HepG2 (cell line): Measurements from ENCODE around the gene NME4. TPM values are rescaled to one million over a fixed set of nuclear protein-coding genes. Genes with fewer than 3 reads are reported as not detected.
A peak's percentile ranks its signal among the peaks of the same experiment; 100 is the strongest.

ENCODE experiments used
- CEBPB ChIP-seq: IDR thresholded peaks from 2 replicates; pipeline ENCODE4 v1.6.1; 2011; ENCODE audit warnings: low read depth, low read length, improper control_type of control experiment, borderline replicate concordance
- DMAP1 ChIP-seq: IDR thresholded peaks from 2 replicates; pipeline ENCODE4 v1.6.1; 2016
- ELF1 ChIP-seq: sonication (generic); formaldehyde crosslinking; IDR thresholded peaks from 2 replicates; pipeline ENCODE4 v1.4.0; 2020; ENCODE audit warnings: missing genetic modification reagents
- ETV6 ChIP-seq: sonication (generic); formaldehyde crosslinking; conservative IDR thresholded peaks from 2 replicates; pipeline ENCODE4 v1.4.0; 2020; ENCODE audit warnings: missing genetic modification reagents
- FUBP1 ChIP-seq: sonication (generic); formaldehyde crosslinking; IDR thresholded peaks from 2 replicates; pipeline ENCODE4 v1.5.1; 2020; ENCODE audit warnings: missing genetic modification reagents, mild to moderate bottlenecking, borderline replicate concordance
- KDM5A ChIP-seq: fragments of 200-600 bp; sonication (generic); IDR thresholded peaks from 2 replicates; pipeline ENCODE4 v1.7.0; 2018; ENCODE audit warnings: antibody characterized with exemption, mild to moderate bottlenecking, low read length, borderline replicate concordance
- KDM5B ChIP-seq: sonication (generic); formaldehyde crosslinking; IDR thresholded peaks from 2 replicates; pipeline ENCODE4 v1.4.0; 2020; ENCODE audit warnings: missing genetic modification reagents, mild to moderate bottlenecking, borderline replicate concordance
- NR2F1 ChIP-seq, 2 experiments: fragments of 450-650 bp in 1 of 2; formaldehyde crosslinking in 1 of 2; IDR thresholded peaks; 2 replicates each; pipeline versions ENCODE4 v1.5.0 to v1.6.1; 2016 to 2020; ENCODE audit warnings: mild to moderate bottlenecking in 1 of 2, missing compliant biosample characterization in 1 of 2, missing genetic modification reagents in 1 of 2, moderate library complexity in 1 of 2
- PHF8 ChIP-seq: sonication (generic); formaldehyde crosslinking; IDR thresholded peaks from 2 replicates; pipeline ENCODE4 v1.5.0; 2020; ENCODE audit warnings: missing genetic modification reagents
- SMAD1 ChIP-seq: sonication (generic); formaldehyde crosslinking; IDR thresholded peaks from 2 replicates; pipeline ENCODE4 v1.4.0; 2020; ENCODE audit warnings: missing genetic modification reagents, low read depth, mild to moderate bottlenecking, borderline replicate concordance
- TRIM24 ChIP-seq: sonication (generic); formaldehyde crosslinking; IDR thresholded peaks from 2 replicates; pipeline ENCODE4 v1.8.0; 2022; ENCODE audit warnings: mild to moderate bottlenecking, missing genetic modification reagents
- ZBTB3 ChIP-seq: sonication (generic); formaldehyde crosslinking; IDR thresholded peaks from 2 replicates; pipeline ENCODE4 v1.4.0; 2020; ENCODE audit warnings: low read depth, mild to moderate bottlenecking, moderate library complexity, missing genetic modification reagents, borderline replicate concordance
- ZFP36L1 ChIP-seq: sonication (generic); formaldehyde crosslinking; IDR thresholded peaks from 2 replicates; pipeline ENCODE4 v1.8.0; 2022; ENCODE audit warnings: mild to moderate bottlenecking, missing genetic modification reagents, moderate library complexity
- ZFP37 ChIP-seq: sonication (generic); formaldehyde crosslinking; IDR thresholded peaks from 2 replicates; pipeline ENCODE4 v1.4.0; 2020; ENCODE audit warnings: missing genetic modification reagents, borderline replicate concordance
- ZNF335 ChIP-seq: sonication (generic); formaldehyde crosslinking; IDR thresholded peaks from 2 replicates; pipeline ENCODE4 v1.4.0; 2020; ENCODE audit warnings: missing genetic modification reagents
- ZNF484 ChIP-seq: sonication (generic); formaldehyde crosslinking; IDR thresholded peaks from 2 replicates; pipeline ENCODE4 v1.5.1; 2020; ENCODE audit warnings: mild to moderate bottlenecking, low read depth, missing genetic modification reagents, borderline replicate concordance
- ZNF556 ChIP-seq: sonication (generic); formaldehyde crosslinking; IDR thresholded peaks from 2 replicates; pipeline ENCODE4 v1.4.0; 2020; ENCODE audit warnings: mild to moderate bottlenecking, missing genetic modification reagents, borderline replicate concordance
- ZNF557 ChIP-seq: sonication (generic); formaldehyde crosslinking; IDR thresholded peaks from 2 replicates; pipeline ENCODE4 v1.4.0; 2020; ENCODE audit warnings: missing genetic modification reagents
- ZNF737 ChIP-seq: sonication (generic); formaldehyde crosslinking; IDR thresholded peaks from 2 replicates; pipeline ENCODE4 v1.5.0; 2020; ENCODE audit warnings: missing genetic modification reagents, mild to moderate bottlenecking, borderline replicate concordance
- ZSCAN31 ChIP-seq: sonication (generic); formaldehyde crosslinking; IDR thresholded peaks from 2 replicates; pipeline ENCODE4 v1.5.0; 2020; ENCODE audit warnings: low read depth, mild to moderate bottlenecking, missing genetic modification reagents
- polyA plus RNA-seq, 8 experiments: library from polyadenylated mRNA; depleted of rRNA in 3 of 8; stranded (reverse) in 7 of 8; unstranded in 1 of 8; fragments of >200 nt; fragmentation: Illumina TruSeq in 4 of 8; extraction: Trizol in 4 of 8; gene quantifications; 2 replicates each; pipeline versions ENCODE4 v1.2.1 to v1.2.3, GENCODE V29; 2011 to 2016; ENCODE audit warnings: low read depth in 4 of 8, missing spikeins in 1 of 8, mixed read lengths in 1 of 8; ENCODE audit not compliant: insufficient read depth in 1 of 8
- total RNA-seq, 5 experiments: library from RNA; depleted of rRNA; stranded (reverse); fragments of >200 nt; fragmentation: Illumina TruSeq; extraction: Trizol; gene quantifications; 2 replicates each; pipeline ENCODE4 v1.2.3, GENCODE V29; 2016; ENCODE audit warnings: low read depth in 1 of 5
- TF ChIP-seq, protein P1 (sequence below): sonication (generic); formaldehyde crosslinking; IDR thresholded peaks from 2 replicates; pipeline ENCODE4 v1.4.0; 2020; ENCODE audit warnings: missing genetic modification reagents
- TF ChIP-seq, protein P2 (sequence below): sonication (generic); formaldehyde crosslinking; IDR thresholded peaks from 2 replicates; pipeline ENCODE4 v1.4.0; 2020; ENCODE audit warnings: missing genetic modification reagents

The NME4 gene
- total and polyA plus RNA-seq, 2 of the 13 experiments (the other 11 are each of a cell fraction or from before 2014, with no cell fraction given), result 121 to 263 TPM

GRCh38 chr16:425082-425718 lies 28.2 kb downstream of the NME4 start, which contains the start of gene RAB11FIP3 (continued):
- TF ChIP-seq, protein P1, sequence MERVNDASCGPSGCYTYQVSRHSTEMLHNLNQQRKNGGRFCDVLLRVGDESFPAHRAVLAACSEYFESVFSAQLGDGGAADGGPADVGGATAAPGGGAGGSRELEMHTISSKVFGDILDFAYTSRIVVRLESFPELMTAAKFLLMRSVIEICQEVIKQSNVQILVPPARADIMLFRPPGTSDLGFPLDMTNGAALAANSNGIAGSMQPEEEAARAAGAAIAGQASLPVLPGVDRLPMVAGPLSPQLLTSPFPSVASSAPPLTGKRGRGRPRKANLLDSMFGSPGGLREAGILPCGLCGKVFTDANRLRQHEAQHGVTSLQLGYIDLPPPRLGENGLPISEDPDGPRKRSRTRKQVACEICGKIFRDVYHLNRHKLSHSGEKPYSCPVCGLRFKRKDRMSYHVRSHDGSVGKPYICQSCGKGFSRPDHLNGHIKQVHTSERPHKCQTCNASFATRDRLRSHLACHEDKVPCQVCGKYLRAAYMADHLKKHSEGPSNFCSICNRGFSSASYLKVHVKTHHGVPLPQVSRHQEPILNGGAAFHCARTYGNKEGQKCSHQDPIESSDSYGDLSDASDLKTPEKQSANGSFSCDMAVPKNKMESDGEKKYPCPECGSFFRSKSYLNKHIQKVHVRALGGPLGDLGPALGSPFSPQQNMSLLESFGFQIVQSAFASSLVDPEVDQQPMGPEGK (CRISPR knock-in tag), result peak; percentile 43
- TF ChIP-seq ETV6 (no peak), SMAD1 (CRISPR knock-in tag) (peak; percentile 43; the same call in 1 of the 2 replicates), CEBPB (no peak), ZBTB3 (no peak), ZNF556 (CRISPR knock-in tag) (peak; percentile 57; the same call in 1 of the 2 replicates), ZNF737 (CRISPR knock-in tag) (peak; percentile 69; the same call in 1 of the 2 replicates), PHF8 (peak; percentile 82), DMAP1 (CRISPR knock-in tag) (peak; percentile 64), ELF1 (CRISPR knock-in tag) (no peak), TRIM24 (CRISPR knock-in tag) (no peak), ZSCAN31 (CRISPR knock-in tag) (peak; percentile 65), KDM5B (CRISPR knock-in tag) (peak; percentile 93), ZNF557 (CRISPR knock-in tag) (peak; percentile 61; the same call in 1 of the 2 replicates), ZNF335 (CRISPR knock-in tag) (no peak), NR2F1 (CRISPR knock-in tag; IDR thresholded peaks at IDR 0.05) (no peak), FUBP1 (CRISPR knock-in tag) (no peak), ZNF484 (no peak), ZFP37 (CRISPR knock-in tag) (0 out of 2 replicates have a peak, but pooled peaks have one; percentile 29), KDM5A (no peak), ZFP36L1 (CRISPR knock-in tag) (0 out of 2 replicates have a peak, but pooled peaks have one; percentile 53)
- TF ChIP-seq, protein P2, sequence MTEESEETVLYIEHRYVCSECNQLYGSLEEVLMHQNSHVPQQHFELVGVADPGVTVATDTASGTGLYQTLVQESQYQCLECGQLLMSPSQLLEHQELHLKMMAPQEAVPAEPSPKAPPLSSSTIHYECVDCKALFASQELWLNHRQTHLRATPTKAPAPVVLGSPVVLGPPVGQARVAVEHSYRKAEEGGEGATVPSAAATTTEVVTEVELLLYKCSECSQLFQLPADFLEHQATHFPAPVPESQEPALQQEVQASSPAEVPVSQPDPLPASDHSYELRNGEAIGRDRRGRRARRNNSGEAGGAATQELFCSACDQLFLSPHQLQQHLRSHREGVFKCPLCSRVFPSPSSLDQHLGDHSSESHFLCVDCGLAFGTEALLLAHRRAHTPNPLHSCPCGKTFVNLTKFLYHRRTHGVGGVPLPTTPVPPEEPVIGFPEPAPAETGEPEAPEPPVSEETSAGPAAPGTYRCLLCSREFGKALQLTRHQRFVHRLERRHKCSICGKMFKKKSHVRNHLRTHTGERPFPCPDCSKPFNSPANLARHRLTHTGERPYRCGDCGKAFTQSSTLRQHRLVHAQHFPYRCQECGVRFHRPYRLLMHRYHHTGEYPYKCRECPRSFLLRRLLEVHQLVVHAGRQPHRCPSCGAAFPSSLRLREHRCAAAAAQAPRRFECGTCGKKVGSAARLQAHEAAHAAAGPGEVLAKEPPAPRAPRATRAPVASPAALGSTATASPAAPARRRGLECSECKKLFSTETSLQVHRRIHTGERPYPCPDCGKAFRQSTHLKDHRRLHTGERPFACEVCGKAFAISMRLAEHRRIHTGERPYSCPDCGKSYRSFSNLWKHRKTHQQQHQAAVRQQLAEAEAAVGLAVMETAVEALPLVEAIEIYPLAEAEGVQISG (CRISPR knock-in tag), result no peak; the same call in 1 of the 2 replicates
